SU-DHL-6 (cell line): ENCODE data around the gene NEIL3.

Experiments used
- H2AFZ ChIP-seq: fragments of 200-600 bp; sonication (generic); 2 replicates; pipeline ENCODE4 v1.6.1; 2014; ENCODE audit warnings: low read depth, mild to moderate bottlenecking, moderate library complexity, mixed read lengths, antibody characterized with exemption, low read length; ENCODE audit not compliant: severe bottlenecking
- H3F3A ChIP-seq: fragments of 200-600 bp; shearing (Covaris generic); 2 replicates; pipeline ENCODE4 v1.6.0; 2016; ENCODE audit warnings: antibody characterized with exemption, mild to moderate bottlenecking; ENCODE audit not compliant: insufficient read depth
- H3K27ac ChIP-seq: fragments of 200-600 bp; sonication (generic); 2 replicates; pipeline ENCODE4 v1.5.1; 2016; ENCODE audit warnings: low read depth, mild to moderate bottlenecking, low read length, moderate library complexity, mixed read lengths
- H3K27me3 ChIP-seq: fragments of 200-600 bp; sonication (generic), shearing (Covaris generic); 2 replicates; pipeline ENCODE4 v1.6.0; 2014; ENCODE audit warnings: mild to moderate bottlenecking, low read length
- H3K36me3 ChIP-seq: fragments of 200-600 bp; sonication (generic); 2 replicates; pipeline ENCODE4 v1.6.1; 2014; ENCODE audit warnings: mild to moderate bottlenecking, low read length, mixed read lengths
- H3K4me2 ChIP-seq: fragments of 300-600, 200-600 bp; shearing (Covaris generic), sonication (generic); 2 replicates; pipeline ENCODE4 v1.6.0; 2014; ENCODE audit warnings: low read length, low read depth, mild to moderate bottlenecking; ENCODE audit not compliant: poor library complexity, severe bottlenecking
- H3K4me3 ChIP-seq: fragments of 200-600 bp; sonication (generic); 2 replicates; pipeline ENCODE4 v1.5.1; 2014; ENCODE audit warnings: antibody characterized with exemption, low read length, mild to moderate bottlenecking, mixed read lengths; ENCODE audit not compliant: insufficient read depth, poor library complexity, severe bottlenecking
- H3K79me2 ChIP-seq: fragments of 200-600 bp; sonication (generic); 2 replicates; pipeline ENCODE4 v1.6.1; 2014; ENCODE audit warnings: mild to moderate bottlenecking, low read length, moderate library complexity; ENCODE audit not compliant: insufficient read depth
- H3K9ac ChIP-seq: fragments of 200-600 bp; sonication (generic); 2 replicates; pipeline ENCODE4 v1.7.0; 2014; ENCODE audit warnings: mild to moderate bottlenecking, low read length
- H3K9me2 ChIP-seq: fragments of 200-600 bp; sonication (generic); replicated peaks from 2 replicates; pipeline ENCODE4 v1.6.1; 2014; ENCODE audit warnings: low read length; ENCODE audit not compliant: insufficient read depth
- H3K9me3 ChIP-seq: fragments of 200-600 bp; sonication (generic); 2 replicates; pipeline ENCODE4 v1.6.1; 2014; ENCODE audit warnings: low read length, mixed read lengths; ENCODE audit not compliant: insufficient read depth
- H4K20me1 ChIP-seq: fragments of 200-600 bp; sonication (generic); 2 replicates; pipeline ENCODE4 v1.6.1; 2014; ENCODE audit warnings: low read depth, mild to moderate bottlenecking, antibody characterized with exemption, low read length, moderate library complexity, mixed read lengths
- EZH2phosphoT487 ChIP-seq: fragments of 200-600 bp; sonication (generic), shearing (Covaris generic); conservative IDR thresholded peaks from 2 replicates; pipeline ENCODE4 v1.6.1; 2018; ENCODE audit warnings: mild to moderate bottlenecking, antibody characterized with exemption, low read length, moderate library complexity, mixed read lengths
- TF ChIP-seq, protein P1 (sequence below): fragments of 200-600 bp; sonication (generic); IDR thresholded peaks from one replicate; pipeline ENCODE4 v1.5.1; 2017; ENCODE audit warnings: antibody characterized with exemption, mild to moderate bottlenecking, low read length, moderate library complexity; ENCODE audit not compliant: insufficient read depth, poor library complexity, severe bottlenecking

The NEIL3 gene

DNA sequence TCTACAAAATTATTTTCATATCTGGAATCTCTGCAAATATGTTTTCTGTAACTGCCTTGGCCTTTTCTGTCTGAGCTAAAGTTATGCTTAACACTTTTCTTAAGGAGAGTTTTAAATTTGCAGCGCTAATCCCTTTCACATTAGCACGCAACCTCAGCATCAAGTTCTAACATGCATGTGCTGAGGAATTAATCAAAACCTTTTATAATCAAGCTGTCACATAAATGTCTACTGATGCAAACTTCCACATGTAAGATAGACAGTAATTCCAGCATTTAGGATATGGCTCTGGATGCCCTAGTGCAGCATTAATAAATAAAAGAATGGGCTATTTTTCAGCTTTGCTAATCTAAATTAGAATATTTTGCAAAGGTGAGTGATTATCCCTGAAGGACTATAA, 17.5 kb upstream of the NEIL3 start:
- Histone ChIP-seq H4K20me1 (no peaks in the 10 kb centered on the region), H3K27me3 (no peaks in the 10 kb centered on the region), H3K79me2 (no peaks in the 10 kb centered on the region), H3K9ac (no peak overlapping the region), H3K4me3 (no peak overlapping the region), H2AFZ (no peak overlapping the region), H3K4me2 (no peak overlapping the region), H3K27ac (no peak overlapping the region), H3K9me3 (no peaks in the 10 kb centered on the region), H3F3A (no peaks in the 10 kb centered on the region), H3K9me2 (no peaks in the 10 kb centered on the region), H3K36me3 (no peaks in the 10 kb centered on the region)
- TF ChIP-seq EZH2phosphoT487, result no peak
- TF ChIP-seq, protein P1, sequence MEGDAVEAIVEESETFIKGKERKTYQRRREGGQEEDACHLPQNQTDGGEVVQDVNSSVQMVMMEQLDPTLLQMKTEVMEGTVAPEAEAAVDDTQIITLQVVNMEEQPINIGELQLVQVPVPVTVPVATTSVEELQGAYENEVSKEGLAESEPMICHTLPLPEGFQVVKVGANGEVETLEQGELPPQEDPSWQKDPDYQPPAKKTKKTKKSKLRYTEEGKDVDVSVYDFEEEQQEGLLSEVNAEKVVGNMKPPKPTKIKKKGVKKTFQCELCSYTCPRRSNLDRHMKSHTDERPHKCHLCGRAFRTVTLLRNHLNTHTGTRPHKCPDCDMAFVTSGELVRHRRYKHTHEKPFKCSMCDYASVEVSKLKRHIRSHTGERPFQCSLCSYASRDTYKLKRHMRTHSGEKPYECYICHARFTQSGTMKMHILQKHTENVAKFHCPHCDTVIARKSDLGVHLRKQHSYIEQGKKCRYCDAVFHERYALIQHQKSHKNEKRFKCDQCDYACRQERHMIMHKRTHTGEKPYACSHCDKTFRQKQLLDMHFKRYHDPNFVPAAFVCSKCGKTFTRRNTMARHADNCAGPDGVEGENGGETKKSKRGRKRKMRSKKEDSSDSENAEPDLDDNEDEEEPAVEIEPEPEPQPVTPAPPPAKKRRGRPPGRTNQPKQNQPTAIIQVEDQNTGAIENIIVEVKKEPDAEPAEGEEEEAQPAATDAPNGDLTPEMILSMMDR, result no peak

DNA sequence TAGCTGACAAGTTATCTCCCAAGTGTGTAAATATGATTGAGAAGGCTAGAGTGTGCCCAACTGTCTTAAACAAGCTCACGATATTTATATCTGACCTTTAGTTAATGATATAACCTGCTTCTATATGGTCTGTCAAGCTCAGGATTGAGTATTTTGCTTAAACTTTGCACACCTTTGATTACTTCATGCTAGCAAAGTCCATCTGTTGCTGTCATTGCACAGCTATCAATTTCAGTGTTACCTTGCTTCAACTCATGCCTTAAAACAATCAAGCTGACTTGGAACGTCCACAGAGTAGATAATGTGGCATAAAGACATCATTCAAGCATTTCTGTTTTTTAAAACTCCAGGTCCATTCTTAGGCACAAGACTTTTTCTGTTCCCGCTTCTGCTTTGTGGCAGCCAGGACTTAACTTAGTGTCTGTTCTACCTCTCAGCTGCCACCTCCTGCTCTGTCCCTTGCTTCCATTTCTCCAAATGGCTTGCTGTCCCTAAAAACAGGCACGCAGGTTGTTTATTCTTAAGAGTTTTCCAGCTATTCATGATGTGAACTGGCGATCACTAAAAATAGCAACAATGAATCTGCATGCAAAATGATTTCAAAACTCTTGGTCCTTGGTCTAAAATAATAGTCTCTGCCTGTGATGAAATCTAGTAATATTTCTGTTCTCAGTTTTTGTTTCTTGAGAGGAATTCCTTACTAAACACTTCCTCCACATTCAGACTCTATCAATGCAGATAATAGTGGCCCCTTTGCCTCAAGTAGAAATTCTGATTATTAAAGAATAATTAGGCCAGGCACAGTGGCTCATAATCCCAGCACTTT, 16.3 kb upstream of the NEIL3 start:
- Histone ChIP-seq H4K20me1 (no peaks in the 10 kb centered on the region), H3K79me2 (no peaks in the 10 kb centered on the region), H3K27me3 (no peaks in the 10 kb centered on the region), H2AFZ (no peak overlapping the region), H3K4me3 (no peak overlapping the region), H3K9me3 (peaks cover 8% of the 10 kb centered on the region; the same call in 1 of the 2 replicates), H3K27ac (no peak overlapping the region), H3K4me2 (no peak overlapping the region), H3K36me3 (no peaks in the 10 kb centered on the region), H3F3A (no peaks in the 10 kb centered on the region), H3K9ac (no peak overlapping the region), H3K9me2 (no peaks in the 10 kb centered on the region)
- TF ChIP-seq, protein P1, result no peak
- TF ChIP-seq EZH2phosphoT487, result no peak

DNA sequence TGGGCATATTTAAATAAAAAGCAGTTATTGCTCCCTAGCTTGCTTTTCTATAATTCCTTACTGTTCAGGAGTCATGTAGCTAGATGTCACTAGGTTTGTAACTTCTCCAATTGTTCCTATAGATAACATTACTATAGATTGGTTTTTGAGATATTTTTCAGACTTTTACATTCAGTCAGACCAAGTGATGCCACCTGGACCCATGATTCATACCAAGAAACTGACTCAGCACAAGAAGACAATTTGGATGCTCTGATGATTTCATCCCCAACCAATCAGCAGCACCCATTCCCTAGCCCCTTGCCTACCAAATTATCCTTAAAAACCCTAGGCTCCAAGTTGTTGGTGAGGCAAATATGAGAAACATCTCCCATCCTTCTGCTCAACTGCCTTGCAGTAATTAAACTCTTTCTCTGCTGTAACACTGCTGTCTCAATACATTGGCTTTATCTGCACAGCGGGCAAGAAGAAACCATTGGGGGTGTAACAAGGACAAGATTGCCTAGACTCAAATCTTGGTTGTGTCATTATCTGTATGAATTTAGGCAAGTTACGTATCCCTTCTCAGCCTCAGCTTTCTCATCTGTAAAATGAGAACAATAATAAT, 11.8 kb upstream of the NEIL3 start:
- Histone ChIP-seq H3F3A (no peaks in the 10 kb centered on the region), H3K27me3 (no peaks in the 10 kb centered on the region), H3K9me3 (peaks cover 8% of the 10 kb centered on the region; the same call in 1 of the 2 replicates), H3K36me3 (no peaks in the 10 kb centered on the region), H3K9ac (no peak overlapping the region), H3K4me2 (no peak overlapping the region), H4K20me1 (no peaks in the 10 kb centered on the region), H3K9me2 (no peaks in the 10 kb centered on the region), H3K27ac (no peak overlapping the region), H2AFZ (no peak overlapping the region), H3K79me2 (no peaks in the 10 kb centered on the region), H3K4me3 (no peak overlapping the region)
- TF ChIP-seq, protein P1, result no peak
- no peak for TF ChIP-seq EZH2phosphoT487
